Measurements from ENCODE around the gene WASF3.

Gene WASF3

GRCh38 chr13:26646603-26647002, 89.1 kb downstream of the WASF3 start:
- no peak for DNase-seq

DNA sequence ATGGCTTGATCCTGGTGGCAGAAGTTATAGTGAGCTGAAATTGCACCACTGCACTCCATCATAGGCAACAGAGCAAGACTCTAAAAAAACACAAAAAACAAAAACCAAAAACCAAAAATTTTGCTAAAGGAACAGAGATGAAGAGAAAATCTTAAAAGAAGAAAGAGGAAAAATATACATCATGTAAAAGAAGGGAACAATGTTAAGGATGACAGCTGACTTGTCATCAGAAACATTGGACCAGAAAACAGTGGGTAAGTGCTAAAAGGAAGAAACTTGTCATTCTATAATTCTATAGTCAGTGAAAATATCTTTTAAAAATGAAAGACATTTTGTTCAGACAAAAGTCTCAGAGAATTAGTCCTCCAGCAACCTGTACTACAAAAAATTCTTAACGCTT, 93.8 kb downstream of the WASF3 start:
- DNase-seq, result no peak

DNA sequence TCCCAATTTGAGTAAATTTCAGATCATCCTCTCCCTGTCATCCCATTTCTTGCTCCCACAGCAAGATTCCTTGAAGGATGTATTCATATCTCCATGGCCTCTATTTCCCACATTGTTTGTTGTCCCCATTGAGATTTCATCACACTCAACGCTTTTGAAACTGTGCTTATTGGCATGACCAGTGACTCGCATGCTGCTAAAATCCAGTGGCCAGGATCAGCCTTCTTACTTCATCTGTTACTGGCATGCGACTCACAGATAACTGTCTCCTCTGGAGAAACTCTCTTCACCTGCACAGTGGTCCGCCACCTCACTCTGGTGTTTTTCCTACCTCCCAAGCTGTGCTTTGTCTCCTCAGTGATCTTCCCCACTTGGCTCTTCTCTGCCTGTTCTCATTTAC, 95.8 kb downstream of the WASF3 start:
- no peak for DNase-seq

DNA sequence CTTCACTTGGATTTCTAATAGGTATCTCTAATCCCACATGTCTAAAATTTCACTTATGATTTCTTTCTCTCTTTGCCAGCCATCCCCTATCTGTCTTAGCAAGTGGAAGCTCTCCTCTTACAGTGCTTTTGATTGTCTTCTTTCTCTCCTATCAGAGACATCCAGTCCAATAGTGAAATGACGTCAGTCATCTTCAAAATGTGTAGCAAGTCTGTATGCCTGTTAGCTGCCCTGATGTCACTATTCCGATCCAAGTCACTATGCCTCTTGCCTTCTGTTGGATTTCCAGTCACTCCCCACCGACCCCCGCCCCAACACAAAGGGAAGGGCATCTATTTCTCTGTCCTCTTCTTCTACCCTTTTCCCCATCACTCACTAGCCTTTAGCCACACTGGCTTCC, 96.4 kb downstream of the WASF3 start:
- no peak for DNase-seq

- DNase-seq, result no peak
Measured at GRCh38 chr13:26656919-26657318, 99.4 kb downstream of the WASF3 start.

GRCh38 chr13:26658448-26659385, 101.2 kb downstream of the WASF3 start:
- DNase-seq, result no peak

- DNase-seq, result no peak
Measured at GRCh38 chr13:26660185-26660584, 102.7 kb downstream of the WASF3 start.

- no peak for DNase-seq
Measured at GRCh38 chr13:26660766-26661165, 103.3 kb downstream of the WASF3 start.

GRCh38 chr13:26663791-26664190, 106.3 kb downstream of the WASF3 start:
- DNase-seq, result no peak

DNA sequence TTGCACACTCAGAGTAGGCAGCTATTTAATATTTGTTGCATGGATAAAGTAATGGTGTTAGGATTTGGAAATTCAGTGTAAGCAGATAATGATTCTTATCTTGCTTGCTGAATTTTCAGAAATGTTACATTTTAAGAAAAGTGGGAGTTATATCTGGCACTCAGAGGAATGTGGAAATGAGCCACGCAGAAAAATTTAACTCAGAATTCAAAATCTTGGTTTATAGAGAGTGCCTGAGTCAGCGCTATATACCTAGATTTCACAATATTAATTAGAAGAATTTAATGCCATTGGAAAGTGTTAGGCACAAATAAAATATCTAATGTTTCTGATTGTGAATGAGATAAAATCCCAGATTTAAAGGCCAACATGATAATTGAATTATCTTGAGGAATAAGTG, 106.8 kb downstream of the WASF3 start:
- no peak for DNase-seq

- DNase-seq, result no peak
Measured at GRCh38 chr13:26664876-26665275, 107.4 kb downstream of the WASF3 start.

GRCh38 chr13:26668357-26669146, 111.1 kb downstream of the WASF3 start:
- no peak for DNase-seq

DNA sequence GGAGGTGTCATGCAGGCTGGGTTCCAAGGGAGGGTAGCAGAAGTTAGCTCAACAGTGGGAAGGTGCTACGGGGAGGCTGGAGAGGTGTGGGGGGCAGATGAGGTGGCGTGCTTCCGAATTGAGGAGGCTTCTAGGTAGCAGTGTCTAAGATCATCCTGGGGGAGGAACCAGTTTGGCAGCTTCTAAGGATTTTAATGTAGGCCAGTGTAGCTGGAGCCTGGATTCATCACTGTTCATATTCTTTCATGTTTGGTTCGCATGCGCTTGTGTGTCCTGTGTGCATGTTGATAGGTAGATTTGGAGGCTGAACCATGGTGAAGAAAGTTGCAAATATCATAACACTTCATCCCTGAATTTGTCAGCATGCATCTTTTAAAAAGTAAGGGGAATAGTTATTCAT, 116.4 kb downstream of the WASF3 start:
- no peak for DNase-seq

DNA sequence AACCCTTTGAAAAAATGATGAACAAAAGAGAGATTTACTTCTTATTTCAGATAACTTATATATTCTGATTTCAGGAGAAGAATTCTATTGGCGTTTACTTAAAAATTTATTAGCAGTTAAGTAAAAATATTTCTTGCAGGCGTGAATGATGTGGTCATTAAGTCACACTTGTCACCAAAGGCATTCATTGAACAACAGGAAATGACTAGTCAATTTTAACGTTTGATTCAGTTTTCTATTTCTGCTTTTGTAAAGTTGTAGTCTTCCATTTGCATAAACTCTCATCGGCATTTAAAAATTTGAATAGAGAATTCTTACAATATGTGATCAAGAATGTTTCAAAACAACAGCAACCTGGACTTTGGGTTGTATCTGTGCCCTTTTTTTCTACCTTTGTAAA, 119.7 kb downstream of the WASF3 start:
- no peak for DNase-seq

- DNase-seq, result no peak
Measured at GRCh38 chr13:26678330-26678729, 120.8 kb downstream of the WASF3 start.

DNA sequence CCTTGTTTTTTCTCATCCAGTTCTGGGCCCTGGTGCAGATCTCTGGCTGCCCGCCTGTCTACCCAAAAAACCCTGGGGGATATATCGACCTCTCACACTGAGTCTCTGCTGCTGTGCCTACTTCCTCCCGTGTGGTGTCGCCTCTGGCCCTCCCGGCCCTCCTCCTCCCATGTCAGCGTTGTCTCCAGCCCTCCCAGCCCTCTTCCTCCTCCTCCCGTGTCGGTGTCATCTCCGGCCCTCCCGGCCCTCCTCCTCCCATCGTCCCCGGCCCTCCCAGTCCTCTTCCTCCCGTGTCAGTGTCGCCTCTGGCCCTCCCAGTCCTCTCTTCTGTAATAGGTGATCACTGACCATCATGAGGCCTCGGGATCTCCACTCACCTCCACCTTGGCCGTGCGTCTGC, 121.3 kb downstream of the WASF3 start:
- DNase-seq, result no peak

GRCh38 chr13:26679411-26680122, 122.1 kb downstream of the WASF3 start:
- DNase-seq, result no peak

- no peak for DNase-seq
Measured at GRCh38 chr13:26680123-26680450, 122.6 kb downstream of the WASF3 start.

GRCh38 chr13:26680572-26680971, 123.1 kb downstream of the WASF3 start:
- DNase-seq, result no peak

DNA sequence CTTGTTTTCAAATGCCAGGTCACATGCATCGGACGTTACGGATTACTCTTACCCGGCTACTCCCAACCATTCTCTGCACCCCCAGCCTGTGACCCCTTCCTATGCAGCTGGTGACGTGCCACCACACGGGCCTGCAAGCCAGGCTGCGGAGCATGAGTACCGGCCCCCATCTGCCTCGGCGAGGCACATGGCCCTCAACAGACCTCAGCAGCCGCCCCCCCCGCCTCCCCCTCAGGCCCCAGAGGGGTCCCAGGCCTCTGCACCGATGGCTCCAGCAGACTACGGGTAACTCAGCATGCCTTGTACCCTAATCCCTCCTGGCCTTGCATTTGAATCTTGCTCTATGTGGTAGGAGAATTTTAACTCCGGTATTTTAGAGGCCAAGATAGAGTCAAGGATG, 123.6 kb downstream of the WASF3 start:
- DNase-seq, result no peak

GRCh38 chr13:26682606-26683005, 125.1 kb downstream of the WASF3 start:
- DNase-seq, result no peak

DNA sequence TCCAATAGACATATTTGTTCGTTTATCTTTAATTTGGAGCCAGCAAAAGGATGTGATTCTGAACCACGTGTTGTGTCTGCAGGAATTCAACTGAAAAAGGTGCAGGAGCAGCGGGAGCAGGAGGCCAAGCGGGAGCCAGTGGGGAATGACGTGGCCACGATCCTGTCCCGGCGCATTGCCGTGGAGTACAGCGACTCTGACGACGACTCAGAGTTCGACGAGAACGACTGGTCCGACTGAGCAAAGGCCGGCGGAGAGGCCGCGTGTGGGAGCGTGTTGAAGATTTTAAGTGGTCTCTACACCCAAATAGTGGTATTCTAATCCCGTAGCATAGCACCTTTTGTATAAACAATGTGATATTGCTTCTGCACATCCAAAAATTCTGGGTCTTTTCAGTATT, 128.1 kb downstream of the WASF3 start:
- DNase-seq, result no peak

DNA sequence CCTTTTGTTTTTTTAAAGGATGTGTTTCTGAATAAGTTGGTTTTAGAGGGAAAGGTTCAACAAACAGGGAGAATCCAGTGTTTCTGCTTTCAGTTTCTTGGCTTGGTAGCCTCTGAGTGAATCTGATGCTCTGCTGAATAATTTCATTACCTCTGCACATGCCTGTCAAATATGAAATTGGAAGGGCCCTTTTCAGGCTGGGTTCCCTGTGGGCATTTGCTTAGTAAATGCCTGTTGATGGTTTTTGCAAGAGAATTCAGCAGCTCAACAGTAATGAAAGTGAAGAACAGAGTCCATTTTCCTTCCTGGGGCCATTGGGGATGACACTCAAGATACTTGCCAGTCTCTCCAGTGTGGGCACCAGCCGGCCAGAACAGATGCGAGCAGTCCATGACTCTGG, 128.8 kb downstream of the WASF3 start:
- DNase-seq, result no peak

DNA sequence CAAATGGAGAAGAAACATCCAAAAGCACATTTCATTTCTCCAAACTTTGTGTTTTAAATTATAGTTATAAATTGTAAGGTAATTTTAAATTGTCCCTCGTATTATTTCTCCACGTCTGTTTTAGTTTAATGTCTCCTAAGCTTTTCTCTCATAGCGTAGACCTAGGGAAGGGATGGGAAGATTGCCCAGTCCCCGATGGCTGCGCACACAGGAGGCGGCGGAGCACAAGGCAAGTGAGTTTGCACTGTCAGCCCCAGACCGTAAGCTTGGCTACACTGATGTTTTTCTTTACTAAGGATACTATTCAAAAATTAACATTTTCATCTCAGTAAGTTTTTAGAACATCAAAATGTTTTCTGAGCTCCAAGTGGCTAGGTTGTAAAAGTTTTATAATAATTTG, 130.8 kb downstream of the WASF3 start:
- no peak for DNase-seq

Measured in activated CD4-positive, alpha-beta T cell treated with anti-CD3 and anti-CD28 coated beads, Interleukin-2, amount 50 U/mL, for 1 hour (primary cell).